CD4-positive, alpha-beta T cell treated with Interferon alpha-2 for 1 hour (primary cell): ENCODE results near the gene SSX2IP.
"Not testable (repeated sequence)": the region's sequence is repeated elsewhere in the genome, so short reads cannot be mapped to it uniquely, and the experiment has no call there.

Experiments used
- DNase-seq, 2 donors: peaks; one replicate each; pipeline ENCODE4 v3.0.0-alpha.2; 2020 to 2022

Gene SSX2IP, protein sequence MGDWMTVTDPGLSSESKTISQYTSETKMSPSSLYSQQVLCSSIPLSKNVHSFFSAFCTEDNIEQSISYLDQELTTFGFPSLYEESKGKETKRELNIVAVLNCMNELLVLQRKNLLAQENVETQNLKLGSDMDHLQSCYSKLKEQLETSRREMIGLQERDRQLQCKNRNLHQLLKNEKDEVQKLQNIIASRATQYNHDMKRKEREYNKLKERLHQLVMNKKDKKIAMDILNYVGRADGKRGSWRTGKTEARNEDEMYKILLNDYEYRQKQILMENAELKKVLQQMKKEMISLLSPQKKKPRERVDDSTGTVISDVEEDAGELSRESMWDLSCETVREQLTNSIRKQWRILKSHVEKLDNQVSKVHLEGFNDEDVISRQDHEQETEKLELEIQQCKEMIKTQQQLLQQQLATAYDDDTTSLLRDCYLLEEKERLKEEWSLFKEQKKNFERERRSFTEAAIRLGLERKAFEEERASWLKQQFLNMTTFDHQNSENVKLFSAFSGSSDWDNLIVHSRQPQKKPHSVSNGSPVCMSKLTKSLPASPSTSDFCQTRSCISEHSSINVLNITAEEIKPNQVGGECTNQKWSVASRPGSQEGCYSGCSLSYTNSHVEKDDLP

GRCh38 chr1:84690397-84691121 is at the start of gene SSX2IP:
Gene SSX2IP, minus strand, starts transcription at chr1:84690461. Its CDS starts 19,242 bp downstream, at chr1:84671219.
- peak; percentile 97 to 99 for DNase-seq

DNA sequence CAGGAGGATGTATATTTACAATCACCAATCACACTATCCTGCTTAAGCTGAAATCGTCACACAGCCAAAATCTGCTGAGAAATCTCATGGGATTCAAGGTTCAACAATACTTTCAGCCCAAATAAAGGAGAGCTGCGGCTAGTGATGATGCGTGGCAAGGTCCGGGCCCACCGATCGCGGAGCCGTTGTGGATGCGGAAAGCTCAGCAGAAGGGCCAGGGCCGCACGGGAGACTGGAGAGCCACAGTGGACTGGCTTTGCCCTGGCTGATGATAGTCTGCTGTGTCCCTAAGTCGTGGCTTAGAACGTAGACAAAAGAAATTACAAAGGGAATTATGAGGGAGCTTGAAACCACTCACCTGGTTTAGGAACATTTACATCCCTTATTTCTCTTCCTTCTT is 48.0 kb upstream of the SSX2IP start:
- DNase-seq: no peak

- DNase-seq: no peak
Measured at GRCh38 chr1:84737590-84737989, 47.3 kb upstream of the SSX2IP start.

GRCh38 chr1:84736944-84737343 is 46.7 kb upstream of the SSX2IP start:
- DNase-seq: no peak

DNA sequence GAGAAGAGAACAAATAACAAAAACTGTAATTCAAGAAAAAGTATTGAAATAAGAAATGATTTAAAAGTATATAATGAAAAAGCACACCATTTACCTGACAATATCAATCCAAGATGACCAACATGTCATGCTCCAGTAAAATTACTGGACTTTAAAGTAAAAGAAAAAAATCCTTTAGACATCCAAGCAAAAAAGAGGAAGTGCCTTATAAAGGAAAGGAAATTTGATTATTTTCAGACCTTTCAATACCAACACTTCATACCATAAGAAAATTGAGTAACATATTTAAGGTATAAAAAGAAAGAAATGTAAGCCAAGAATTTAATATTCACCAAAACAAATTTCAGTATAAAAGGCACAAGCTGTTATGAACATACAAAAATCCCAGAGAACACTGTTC is 46.2 kb upstream of the SSX2IP start:
- no peak for DNase-seq

GRCh38 chr1:84735483-84735882 is 45.2 kb upstream of the SSX2IP start:
- no peak for DNase-seq

DNA sequence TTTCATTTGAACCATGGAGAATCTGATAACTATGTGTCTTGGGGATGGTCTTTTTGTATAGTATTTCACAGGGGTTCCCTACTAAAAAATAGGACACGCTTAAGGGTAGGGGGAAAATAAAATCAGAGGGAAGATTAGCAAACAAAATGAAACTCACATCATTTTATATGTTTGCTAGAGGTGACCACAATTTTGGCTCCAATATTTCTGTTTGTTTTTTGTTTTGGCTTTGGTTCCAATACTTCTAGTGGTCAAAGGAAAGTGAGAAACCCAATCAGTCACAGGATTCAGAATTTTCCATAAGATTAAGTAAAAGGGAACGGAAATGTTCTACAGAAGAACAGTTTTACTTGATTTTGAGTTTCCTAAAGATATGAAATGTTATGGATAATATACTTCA is 42.3 kb upstream of the SSX2IP start:
- DNase-seq: no peak

DNA sequence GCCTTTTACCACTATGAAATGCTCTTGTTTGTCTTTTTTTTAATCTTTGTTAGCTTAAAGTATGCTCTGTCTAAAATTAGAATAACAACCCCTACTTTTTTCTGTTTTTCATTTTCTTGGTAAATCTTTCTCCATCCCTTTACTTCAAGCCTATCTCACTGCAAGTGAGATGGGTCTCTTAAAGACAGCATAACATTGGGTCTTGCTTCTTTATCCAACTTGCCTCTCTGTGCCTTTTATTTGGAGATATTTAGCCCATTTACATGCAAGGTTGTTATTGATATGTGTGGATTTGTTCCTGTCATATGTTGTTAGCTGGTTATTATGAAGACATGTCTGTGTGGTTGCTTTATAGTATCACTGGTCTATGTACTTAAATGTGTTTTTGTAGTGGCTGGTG is 41.3 kb upstream of the SSX2IP start:
- DNase-seq: no peak

DNA sequence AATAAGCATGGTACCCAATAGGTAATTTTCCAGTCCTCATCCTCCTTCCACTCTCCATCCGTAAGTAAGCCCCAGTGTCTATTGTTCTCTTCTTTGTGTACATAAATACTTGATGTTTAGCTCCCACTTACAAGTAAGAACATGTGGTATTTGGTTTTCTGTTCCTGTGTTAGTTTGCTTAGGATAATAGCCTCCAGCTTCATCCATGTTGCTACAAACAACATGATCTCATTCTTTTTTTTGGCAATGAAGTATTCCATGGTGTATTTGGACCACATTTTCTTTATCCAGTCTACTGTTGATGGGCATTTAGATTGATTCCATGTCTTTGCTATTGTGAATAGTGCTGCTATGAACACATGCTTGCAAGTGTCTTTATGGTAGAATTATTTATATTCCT is 37.5 kb upstream of the SSX2IP start:
- DNase-seq: not testable (repeated sequence)

DNA sequence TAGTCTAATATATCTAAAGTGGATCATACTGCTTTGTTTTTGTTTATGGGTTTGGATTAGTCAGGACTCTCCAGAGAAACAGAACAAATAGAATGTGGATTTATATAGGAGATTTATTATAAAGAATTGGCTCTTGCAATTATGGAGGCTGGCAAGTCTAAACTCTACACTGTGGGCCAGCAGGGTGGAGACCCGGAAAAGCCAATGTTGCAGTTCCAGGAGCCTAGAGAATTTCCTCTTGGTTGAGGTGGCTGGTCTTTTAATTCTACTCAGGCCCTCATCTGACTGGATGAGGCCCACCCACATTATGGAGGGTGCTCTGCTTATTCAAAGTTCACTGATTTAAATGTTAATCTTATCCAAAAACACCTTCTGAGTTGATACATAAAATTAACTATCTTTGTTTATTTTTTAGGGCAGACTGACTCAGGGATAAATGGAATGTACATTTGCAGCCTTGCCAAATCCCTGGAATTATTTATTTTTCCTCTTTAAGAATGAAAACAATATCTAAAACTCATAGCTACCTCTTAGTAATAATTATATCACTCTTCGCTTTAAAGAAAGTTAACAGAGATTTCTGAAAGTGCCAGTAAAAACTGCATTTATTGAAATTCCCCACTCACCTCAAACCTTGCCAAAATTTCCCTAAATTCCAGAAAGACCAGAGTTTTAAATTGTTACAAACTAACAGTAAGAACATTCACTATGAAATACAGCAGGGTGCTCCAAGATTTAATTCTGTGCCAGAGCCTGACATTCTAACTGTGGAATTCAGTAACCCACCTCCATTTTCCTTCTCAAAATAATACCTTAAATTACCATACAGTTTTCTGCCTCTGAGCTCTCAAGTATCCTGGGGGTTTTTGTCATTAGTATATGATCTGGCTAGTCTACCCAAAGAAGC is 36.6 kb upstream of the SSX2IP start:
- DNase-seq: no peak

GRCh38 chr1:84724128-84724860 is 34.0 kb upstream of the SSX2IP start:
- DNase-seq: peak; percentile 31 to 66

- no peak for DNase-seq
Measured at GRCh38 chr1:84722794-84723193, 32.5 kb upstream of the SSX2IP start.

GRCh38 chr1:84721872-84722271 is 31.6 kb upstream of the SSX2IP start:
- not testable (repeated sequence) for DNase-seq

DNA sequence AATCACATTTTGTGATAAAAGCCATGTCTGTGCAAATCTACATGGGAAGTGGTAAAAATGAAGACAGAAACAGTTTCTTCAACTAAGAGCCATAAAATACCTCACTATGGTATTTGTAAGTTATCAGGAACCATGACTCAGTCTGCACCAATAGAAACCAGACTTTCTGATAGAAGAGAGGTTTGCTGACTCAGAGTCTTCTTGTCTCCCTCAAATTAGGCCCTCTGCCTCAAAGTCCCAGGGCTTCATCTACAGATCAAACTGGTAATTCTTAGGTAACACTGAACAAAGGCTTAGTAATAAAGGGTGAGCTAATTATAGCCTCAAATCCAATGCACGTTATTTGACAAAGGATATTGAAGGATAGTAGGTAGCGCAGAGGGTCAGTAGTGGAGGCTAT is 30.9 kb upstream of the SSX2IP start:
- no peak for DNase-seq

- DNase-seq: no peak
Measured at GRCh38 chr1:84720221-84720780, 30.0 kb upstream of the SSX2IP start.

DNA sequence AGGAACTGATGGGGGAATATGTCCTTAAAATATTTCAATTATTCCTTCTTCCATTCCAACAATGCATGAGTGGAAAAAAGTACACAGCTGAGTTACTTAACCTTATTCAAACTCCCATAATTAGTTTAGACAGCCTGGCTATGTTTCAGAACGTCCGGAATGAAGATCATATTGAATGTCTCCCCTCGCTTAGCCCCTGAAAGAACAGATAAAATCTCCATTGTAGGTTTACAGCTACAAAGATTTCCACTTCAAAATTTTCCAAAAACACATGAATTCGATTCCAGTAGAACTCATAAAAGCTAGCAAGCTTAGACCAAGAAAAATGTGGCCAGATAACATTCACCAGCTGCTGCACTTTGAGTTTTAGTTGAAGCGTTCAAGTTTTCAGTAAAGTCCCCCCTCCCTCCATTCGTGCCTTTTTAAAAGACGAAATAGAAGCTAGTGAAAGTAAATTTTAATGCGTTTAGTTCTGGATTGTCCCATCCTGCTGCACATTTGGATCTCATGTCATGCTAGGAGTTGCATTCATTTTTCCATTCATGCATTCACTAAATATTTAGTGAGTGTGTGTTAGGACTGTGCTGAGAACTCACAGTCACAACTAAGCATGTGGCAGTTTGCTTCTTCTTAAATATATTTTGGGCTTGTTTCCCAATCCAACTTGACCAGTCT is 29.4 kb upstream of the SSX2IP start:
- no peak for DNase-seq

DNA sequence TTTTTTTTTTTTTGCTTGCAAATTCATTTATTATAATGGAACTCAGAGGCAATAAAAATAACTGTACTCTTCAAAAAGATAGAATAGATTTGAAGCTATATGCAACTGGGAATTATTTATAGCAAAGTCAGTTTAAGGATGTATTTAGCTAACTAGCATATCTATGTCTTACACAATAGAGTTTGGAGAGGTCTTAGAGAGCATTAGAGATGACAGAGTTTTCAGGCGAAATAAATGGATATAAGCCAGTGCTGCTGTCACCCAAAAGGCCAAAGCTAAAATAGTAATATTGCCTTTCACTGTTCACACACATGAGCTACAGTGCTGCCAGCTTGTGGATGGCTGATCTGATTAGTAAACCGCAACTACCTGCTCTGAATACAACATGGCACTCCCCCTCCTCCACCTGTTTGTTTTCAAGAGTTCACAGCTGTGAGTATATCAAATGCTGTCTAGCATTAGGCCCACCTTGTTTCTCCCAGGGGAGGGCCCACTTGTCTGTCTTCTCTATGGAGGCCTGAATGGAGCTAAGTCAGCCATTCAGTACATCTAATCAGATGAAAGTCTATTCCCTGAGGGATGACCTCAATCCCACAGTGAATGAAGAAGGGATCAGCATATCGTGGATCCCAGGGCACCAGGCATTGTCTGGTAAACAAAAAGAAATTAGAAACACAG is 25.2 kb upstream of the SSX2IP start:
- DNase-seq: no peak

GRCh38 chr1:84712276-84712874 is 22.1 kb upstream of the SSX2IP start:
- DNase-seq: no peak

- no peak for DNase-seq
Measured at GRCh38 chr1:84711869-84712268, 21.6 kb upstream of the SSX2IP start.

DNA sequence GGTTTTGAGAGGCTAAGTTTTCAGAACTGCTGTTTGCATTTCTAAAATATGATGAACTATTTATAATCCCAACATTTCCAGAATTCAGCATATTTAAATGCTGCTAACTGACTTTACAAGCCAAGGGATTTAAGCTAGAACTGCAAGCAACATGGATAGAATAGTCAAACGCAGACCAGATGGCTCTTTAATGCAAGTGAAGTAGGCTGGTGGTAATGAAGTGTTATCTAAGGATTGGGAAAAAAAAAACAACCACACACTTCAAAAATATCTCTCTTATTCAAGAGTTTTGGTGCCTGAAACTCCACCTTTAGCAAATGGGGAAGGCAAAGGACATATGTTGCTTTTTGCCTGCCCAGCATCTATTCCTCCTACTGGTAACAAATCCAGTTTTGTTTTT is 20.9 kb upstream of the SSX2IP start:
- DNase-seq: no peak
